GM19043 (cell line): ENCODE data around the gene CTAGE1.
"Not testable (repeated sequence)": the region's sequence is repeated elsewhere in the genome, so short reads cannot be mapped to it uniquely, and the experiment has no call there.

Experiments
- ATAC-seq: cut with Tn5 transposase; IDR thresholded peaks from one replicate; pipeline ENCODE4 v1.9.1; 2021; ENCODE audit warnings: low read depth; ENCODE audit not compliant: unreplicated experiment

Gene CTAGE1

DNA sequence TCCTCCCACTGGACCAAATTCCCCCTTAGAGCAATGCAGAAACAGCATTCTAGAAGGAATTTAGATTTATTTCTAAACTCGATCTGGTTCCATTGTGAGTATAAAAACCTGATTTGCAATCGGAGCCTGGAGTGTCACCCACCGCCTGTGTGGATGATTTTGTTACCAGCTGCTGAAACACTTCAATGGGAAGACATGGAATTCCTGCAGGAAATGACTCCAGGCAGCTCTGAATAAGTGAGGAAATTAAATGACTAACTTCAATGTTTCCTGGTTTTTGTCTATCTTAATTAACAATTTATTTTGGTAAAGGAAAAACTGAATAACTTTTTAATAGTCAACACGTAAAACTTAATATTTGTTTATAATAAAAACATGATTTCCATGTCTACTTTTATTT, 19.3 kb downstream of the CTAGE1 start:
- ATAC-seq = no peak

DNA sequence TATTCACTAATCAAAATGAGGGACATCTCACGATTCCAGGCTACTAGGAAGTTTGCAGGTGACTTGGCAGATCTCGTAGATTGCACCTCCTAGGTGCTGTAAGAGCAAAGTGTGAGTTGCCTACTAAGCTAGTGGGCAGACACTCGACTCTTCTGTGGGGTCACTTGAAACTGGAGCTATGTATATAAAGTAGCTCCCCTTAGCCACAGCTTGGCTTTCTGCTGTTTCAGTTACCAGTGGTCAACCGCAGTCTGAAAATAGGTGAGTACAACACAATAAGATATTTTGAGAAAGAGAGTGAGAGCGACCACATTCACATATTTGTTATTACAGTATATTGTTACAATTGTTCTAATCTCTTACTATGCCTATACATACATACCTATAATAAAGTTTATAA, 23.3 kb downstream of the CTAGE1 start:
- ATAC-seq = no peak

DNA sequence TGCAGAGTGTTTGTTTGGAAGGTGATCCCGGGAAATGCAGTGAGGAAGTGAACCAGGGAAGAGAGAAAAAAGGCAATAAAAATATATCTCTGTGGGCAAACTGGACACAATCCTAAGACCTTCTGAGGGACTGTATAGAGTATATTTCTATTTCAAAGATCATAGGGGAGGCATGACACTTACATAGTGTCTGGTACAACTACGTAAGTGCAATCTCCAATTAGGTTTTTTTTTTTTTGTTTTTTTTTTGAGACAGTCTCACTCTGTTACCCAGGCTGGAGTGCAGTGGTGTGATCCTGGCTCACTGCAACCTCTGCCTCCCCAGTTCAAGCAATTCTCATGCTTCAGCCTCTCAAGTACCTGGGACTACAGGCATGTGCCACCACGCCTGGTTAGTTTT, 24.6 kb downstream of the CTAGE1 start:
- ATAC-seq = not testable (repeated sequence)

DNA sequence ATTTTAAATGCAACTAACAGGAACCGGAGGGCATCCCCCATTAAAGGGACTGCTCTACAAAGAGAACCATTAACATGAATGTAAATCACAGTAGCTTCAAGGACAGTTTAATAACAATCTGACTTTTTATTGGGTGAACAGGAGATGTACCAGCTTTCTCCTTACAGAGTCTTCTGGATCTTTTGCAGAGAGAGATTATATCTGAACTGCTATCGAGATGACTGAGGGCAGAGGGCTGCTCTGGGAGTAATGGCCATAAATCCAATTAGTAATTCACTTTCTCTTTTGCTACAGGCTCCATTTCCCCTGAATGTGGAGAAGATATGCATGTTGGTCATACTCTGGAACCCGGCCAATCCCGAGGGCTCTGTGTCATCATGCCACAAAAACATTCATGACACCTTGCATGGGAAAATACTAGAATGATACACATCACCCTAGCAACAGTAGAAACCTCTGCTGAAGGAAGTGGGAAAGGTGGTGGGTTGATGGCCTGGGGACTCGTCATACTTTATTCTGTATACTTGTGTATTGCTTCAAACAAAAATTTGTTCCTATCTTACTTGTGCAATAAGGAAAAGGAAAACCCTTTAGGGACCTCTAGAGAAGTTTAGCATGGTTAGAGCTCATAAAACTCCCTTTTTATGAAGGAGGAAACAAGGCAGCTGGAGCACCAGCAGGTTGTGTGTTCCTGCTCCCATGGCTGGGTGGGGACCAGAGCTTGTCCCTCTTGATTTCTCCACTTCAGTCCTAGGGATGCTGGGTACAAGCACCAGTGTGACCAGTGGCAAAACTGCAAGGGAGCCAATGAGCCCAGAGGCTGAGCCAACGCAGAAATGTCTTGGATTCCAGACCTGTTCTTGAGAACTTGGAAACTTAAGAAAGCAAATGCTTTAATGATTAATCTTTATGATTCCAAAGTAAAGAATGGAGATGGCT, 26.0 kb downstream of the CTAGE1 start:
- no peak for ATAC-seq

DNA sequence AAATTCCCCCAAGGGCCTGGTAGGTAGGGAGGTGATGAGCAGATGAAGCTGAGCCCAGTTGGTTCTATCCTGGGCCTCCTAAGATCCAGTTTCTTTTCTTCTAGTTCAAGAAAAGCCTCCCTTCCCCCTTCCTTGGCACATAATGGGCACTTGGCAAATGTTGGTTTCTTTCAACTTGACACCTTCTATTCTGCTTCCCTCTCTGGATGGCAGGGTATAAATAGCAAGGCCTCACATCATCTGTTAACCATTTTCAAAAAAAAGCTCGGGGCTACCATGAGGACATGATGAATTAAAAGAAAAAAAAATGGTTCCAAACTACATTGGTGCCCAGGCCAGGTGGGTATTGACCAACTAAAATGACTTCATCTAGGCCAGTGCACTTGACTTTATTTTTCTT, 29.9 kb downstream of the CTAGE1 start:
- ATAC-seq = no peak

DNA sequence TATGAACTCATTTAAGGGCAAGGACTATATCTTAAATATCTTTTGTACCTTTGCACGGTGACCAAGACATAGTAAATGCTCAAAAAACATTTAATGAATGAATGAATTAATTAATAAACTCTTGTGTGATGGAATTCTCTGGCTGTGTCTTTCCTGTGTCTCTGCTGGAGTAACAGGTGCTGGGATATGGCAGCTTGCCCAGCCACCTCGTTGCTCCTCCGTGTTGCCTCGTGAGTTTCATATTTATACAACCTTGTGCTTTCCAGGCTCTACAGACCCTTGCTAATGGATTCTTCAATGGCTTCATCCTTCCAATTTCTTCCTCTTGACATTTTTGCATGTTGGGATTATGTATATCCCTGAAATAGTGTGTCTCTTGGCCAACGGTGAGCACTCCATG, 30.4 kb downstream of the CTAGE1 start:
- no peak for ATAC-seq

DNA sequence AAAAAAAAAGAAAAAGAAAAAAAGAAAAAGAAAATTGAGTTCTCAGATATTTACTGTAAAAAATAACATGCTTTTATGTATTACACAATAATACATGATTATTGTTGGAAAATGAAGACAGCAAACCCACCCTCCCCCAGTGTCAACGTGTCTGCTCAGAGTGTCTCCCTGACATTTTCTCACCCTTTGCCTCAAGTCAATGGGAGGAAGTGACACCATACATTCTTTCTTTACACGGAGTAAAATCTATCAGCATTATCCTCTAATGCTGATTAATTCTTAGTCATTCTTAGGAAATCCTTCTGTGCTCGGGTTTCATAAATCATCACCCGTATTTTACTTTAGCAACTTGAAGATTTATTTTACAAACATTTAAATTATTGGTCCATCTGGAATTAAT, 32.0 kb downstream of the CTAGE1 start:
- no peak for ATAC-seq

DNA sequence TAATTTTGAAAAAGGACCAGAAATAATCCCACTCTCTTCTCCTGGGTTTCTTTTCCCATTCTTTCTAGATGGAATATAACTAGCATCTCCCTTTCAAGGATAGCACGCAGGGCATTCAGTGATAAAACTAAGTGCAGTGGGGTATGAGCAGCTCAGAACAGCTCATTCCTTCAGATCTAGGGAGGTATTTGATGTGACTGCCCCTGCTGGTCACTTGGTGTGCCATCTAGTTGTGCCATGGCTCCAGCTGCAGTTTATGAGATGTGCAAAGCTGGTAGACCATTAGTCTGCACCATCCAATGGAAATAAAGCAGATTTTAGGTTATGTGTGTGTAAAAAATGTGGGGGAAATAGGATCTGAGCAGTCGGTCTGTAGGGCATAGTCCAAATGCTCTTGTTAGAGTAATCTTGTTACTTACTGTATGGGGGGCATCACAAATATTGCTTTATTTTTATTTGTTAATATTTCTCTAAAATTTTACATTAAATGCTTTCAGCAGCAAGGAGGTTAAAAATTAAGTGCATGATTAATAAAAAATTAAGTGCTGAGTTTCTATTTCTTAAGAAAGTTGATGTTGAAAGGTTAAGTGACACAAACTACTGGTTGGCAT, 38.9 kb downstream of the CTAGE1 start:
- no peak for ATAC-seq

DNA sequence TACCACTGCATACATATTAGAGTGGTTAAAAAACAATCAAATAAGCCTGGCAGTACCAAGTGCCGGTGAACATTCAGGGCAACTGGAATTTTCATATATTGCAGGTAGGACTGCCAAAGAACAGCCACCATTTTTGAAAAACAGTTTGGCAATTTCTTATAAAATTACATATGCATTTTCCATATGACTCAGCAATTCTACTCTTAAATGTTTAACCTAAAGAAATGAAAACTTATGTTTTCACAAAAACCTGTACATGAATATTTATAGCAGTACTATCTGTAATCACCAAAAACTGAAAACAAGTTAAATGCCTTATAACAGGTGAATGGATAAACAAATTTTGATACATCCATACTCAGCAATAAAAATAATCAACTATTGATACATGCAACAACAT, 39.9 kb downstream of the CTAGE1 start:
- ATAC-seq = no peak

DNA sequence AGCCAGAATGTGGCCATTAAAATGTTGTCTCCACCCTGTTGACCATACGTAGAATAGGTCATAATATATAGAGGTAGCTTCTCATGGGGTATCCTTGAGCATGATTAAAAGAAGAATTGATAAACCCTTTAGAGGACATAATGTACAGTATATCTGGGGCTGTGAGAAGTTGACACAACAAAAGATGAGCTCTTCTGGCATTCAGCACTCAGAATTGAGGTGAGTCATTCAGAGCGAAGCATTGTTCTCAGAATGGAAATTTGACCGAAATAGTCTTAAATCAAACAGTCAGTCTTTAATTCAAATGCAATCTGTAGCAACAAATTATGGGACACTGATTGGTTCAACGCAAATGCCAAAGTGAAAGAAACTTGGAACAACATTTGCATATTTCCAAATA, 47.3 kb downstream of the CTAGE1 start:
- no peak for ATAC-seq

DNA sequence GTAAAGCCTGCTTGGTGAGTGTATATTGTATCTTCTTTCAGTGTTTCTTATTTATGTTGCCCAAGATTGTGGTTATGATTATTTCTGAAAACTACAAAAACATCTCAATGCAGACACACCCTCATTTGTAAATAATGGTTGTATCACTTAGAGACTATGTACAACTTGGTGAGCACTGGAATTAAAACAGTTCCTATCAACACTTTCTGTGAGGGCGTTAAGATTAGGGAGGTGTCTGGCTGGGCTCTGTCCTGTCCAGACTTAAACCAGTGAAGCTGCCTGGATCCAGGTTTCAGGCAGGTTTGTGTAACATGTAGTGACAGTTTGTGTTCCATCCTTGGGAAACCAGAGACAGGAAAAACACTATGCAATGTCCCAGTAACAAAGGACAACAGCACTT, 49.7 kb downstream of the CTAGE1 start:
- ATAC-seq = no peak

DNA sequence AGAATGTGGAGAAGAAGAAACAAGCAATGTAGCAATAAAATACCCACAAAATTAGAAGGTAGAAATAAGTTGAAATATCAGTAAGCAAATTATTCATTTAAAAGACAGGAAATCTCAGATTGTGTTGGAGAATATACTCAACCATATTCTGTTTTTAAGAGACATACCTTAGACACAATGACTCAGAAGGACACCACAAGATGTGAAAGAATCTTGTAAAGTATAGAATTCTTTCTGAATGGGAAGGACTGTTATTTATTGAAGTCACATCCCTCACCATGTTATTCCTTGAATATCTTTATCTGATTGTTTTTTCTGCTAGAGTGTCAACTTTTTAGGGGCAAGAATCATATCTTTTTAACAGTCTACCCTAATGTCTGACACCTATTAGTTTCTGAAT, 50.4 kb downstream of the CTAGE1 start:
- ATAC-seq = no peak

DNA sequence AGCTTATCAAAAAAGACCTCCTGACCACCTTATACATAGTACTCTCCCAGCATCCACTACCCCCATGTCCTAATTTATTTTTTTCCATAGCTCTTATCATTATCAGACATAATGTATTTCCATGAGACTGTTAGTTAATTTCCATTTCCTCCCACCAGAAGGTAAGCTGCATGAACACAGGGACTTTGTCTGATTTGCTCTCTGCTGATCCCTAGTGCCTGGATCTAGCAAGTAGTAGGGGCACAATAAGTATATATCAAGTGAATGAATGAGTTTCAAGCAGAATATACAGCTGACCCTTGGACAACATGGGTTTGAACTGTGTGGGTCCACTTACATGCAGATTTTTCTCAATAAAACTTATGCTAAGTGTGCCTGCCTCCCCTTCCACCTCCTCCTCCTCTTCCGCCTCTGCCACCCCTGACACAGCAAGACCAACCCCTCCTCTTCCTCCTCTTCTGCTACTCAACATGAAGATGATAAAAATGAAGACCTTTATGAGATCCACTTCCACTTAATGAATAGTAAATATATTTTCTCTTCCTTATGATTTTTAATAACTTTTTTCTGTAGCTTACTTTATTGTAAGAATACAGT, 53.8 kb downstream of the CTAGE1 start:
- no peak for ATAC-seq
